Fibroblast of lung (primary cell): ENCODE measurements around the gene USP21. TPM values are rescaled to one million over a fixed set of nuclear protein-coding genes. Genes with fewer than 3 reads are reported as not detected.
A peak's percentile ranks its signal among the peaks of the same experiment; 100 is the strongest.

ENCODE experiments used
- DNase-seq, 2 donors: peaks; one replicate each; pipeline versions ENCODE4 v3.0.0 to v3.0.0-alpha.2; 2010; ENCODE audit warnings: low read depth in 2 of 2
- H2AFZ ChIP-seq: 2 replicates; pipeline ENCODE4 v1.5.1; 2012; ENCODE audit warnings: low read length, control low read depth, inconsistent platforms
- H3K27ac ChIP-seq: 2 replicates; pipeline ENCODE4 v1.5.1; 2011; ENCODE audit warnings: low read length, control low read depth; ENCODE audit not compliant: insufficient read depth
- H3K27me3 ChIP-seq: 2 replicates; pipeline ENCODE4 v1.5.1; 2011; ENCODE audit warnings: mild to moderate bottlenecking, low read length; ENCODE audit not compliant: control insufficient read depth, insufficient read depth
- H3K36me3 ChIP-seq: 2 replicates; pipeline ENCODE4 v1.5.1; 2011; ENCODE audit warnings: low read length; ENCODE audit not compliant: control insufficient read depth, insufficient read depth
- H3K4me1 ChIP-seq: 2 replicates; pipeline ENCODE4 v1.5.1; 2011; ENCODE audit warnings: low read length; ENCODE audit not compliant: control insufficient read depth, insufficient read depth; ENCODE audit errors: extremely low read depth
- H3K4me2 ChIP-seq: 2 replicates; pipeline ENCODE4 v1.5.1; 2011; ENCODE audit warnings: low read length, control low read depth; ENCODE audit not compliant: insufficient read depth; ENCODE audit errors: extremely low read depth
- H3K4me3 ChIP-seq, 4 experiments: fragments of 200-600 bp in 1 of 4; sonication (generic) in 1 of 4; replicated peaks in 1 of 4; 2 replicates each; pipeline ENCODE4 v1.5.1; 2011 to 2016; ENCODE audit warnings: low read length in 4 of 4, low read depth in 3 of 4, mild to moderate bottlenecking in 3 of 4, control low read depth in 2 of 4, inconsistent platforms in 1 of 4, mixed read lengths in 1 of 4; ENCODE audit not compliant: insufficient read depth in 1 of 4; ENCODE audit errors: control extremely low read depth in 1 of 4
- H3K79me2 ChIP-seq: 2 replicates; pipeline ENCODE4 v1.5.1; 2012; ENCODE audit warnings: mild to moderate bottlenecking, low read length, inconsistent platforms; ENCODE audit not compliant: control insufficient read depth, insufficient read depth
- H3K9ac ChIP-seq: 2 replicates; pipeline ENCODE4 v1.5.1; 2011; ENCODE audit warnings: mild to moderate bottlenecking, low read length, control low read depth; ENCODE audit not compliant: insufficient read depth
- H3K9me3 ChIP-seq: 2 replicates; pipeline ENCODE4 v1.5.1; 2012; ENCODE audit warnings: low read depth, low read length; ENCODE audit not compliant: control insufficient read depth, insufficient read depth
- H4K20me1 ChIP-seq: 2 replicates; pipeline ENCODE4 v1.5.1; 2011; ENCODE audit warnings: low read length; ENCODE audit not compliant: control insufficient read depth, insufficient read depth; ENCODE audit errors: extremely low read depth
- EZH2 ChIP-seq: IDR thresholded peaks from 2 replicates; pipeline ENCODE4 v1.5.1; 2012; ENCODE audit warnings: low read length, control low read depth, mild to moderate bottlenecking; ENCODE audit errors: missing control alignments
- polyA plus RNA-seq, 2 donors: library from polyadenylated mRNA; depleted of rRNA in 1 of 2; stranded (reverse) in 1 of 2; unstranded in 1 of 2; fragments of >200 nt; gene quantifications; 2 replicates each; pipeline ENCODE4 v1.2.1, GENCODE V29; 2011 to 2012; ENCODE audit warnings: missing spikeins in 1 of 2
- total RNA-seq: library from RNA; depleted of rRNA; stranded (reverse); fragments of >200 nt; gene quantifications from 2 replicates; pipeline ENCODE4 v1.2.1, GENCODE V29; 2014
- TF ChIP-seq, protein P1 (sequence below), 2 donors: IDR thresholded peaks in 1 of 2; conservative IDR thresholded peaks in 1 of 2; 1 replicate in 1 of 2; 2 replicates in 1 of 2; pipeline ENCODE4 v1.5.1; 2011 to 2012; ENCODE audit warnings: low read length in 2 of 2, control low read depth in 1 of 2, inconsistent platforms in 1 of 2, low read depth in 1 of 2, mild to moderate bottlenecking in 1 of 2

USP21 gene
- total and polyA plus RNA-seq, 2 donors (not counting 1 experiment from before 2014, with no cell fraction given): 10.2 to 11.7 TPM

DNA sequence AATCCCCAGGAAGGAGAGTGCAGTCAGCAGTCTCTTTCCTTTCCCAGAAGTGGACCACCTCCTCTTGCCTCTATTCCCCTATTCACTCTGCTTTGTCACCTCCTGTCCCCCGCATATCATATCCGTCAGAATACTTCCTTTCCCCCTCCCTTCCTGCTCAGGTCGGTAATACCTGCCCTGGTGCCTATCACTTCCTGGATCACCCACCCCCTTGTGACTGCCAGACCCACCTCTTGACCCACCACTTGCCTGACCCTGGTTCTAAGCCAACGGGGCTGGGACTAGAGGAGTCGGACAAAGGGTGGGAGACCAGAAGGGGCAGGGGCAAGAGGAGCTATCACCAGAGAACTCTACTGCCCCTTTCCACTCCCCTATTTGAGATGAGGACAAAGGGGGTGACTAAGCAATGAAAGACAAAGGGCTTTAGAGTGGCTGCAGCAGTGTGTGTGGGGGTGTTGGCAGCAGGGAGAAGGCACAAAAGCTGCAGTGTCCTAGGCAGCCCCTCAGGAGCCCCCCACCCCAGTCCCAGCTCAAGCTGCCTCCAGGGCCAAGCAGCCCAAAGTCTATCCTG, 41.2 kb downstream of the USP21 start:
- no peak overlapping the region for H3K4me3 ChIP-seq
- H3K79me2 ChIP-seq: peaks cover 36% of the 10 kb centered on the region
- no peak overlapping the region for H3K4me2 ChIP-seq
- H3K27ac ChIP-seq: peak overlapping the region; percentile 95
- H3K36me3 ChIP-seq: peaks cover 2% of the 10 kb centered on the region
- H2AFZ ChIP-seq: no peak overlapping the region
- H3K27me3 ChIP-seq: no peaks in the 10 kb centered on the region
- H3K9ac ChIP-seq: peak overlapping the region; percentile 28
- H4K20me1 ChIP-seq: no peaks in the 10 kb centered on the region
- DNase-seq: no peak
- no peak for TF ChIP-seq EZH2
- TF ChIP-seq, protein P1, sequence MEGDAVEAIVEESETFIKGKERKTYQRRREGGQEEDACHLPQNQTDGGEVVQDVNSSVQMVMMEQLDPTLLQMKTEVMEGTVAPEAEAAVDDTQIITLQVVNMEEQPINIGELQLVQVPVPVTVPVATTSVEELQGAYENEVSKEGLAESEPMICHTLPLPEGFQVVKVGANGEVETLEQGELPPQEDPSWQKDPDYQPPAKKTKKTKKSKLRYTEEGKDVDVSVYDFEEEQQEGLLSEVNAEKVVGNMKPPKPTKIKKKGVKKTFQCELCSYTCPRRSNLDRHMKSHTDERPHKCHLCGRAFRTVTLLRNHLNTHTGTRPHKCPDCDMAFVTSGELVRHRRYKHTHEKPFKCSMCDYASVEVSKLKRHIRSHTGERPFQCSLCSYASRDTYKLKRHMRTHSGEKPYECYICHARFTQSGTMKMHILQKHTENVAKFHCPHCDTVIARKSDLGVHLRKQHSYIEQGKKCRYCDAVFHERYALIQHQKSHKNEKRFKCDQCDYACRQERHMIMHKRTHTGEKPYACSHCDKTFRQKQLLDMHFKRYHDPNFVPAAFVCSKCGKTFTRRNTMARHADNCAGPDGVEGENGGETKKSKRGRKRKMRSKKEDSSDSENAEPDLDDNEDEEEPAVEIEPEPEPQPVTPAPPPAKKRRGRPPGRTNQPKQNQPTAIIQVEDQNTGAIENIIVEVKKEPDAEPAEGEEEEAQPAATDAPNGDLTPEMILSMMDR (conservative IDR thresholded peaks at IDR 0.05 in 1 of 2, IDR thresholded peaks at IDR 0.05 in 1 of 2; ENCODE audit: low read depth in 1 of 2, low read length in 2 of 2): no peak
- H3K4me1 ChIP-seq: peaks cover 51% of the 10 kb centered on the region
- no peaks in the 10 kb centered on the region for H3K9me3 ChIP-seq

- Histone ChIP-seq H3K9me3 (no peaks in the 10 kb centered on the region), H2AFZ (peak overlapping the region; percentile 19), H3K4me1 (peaks cover 50% of the 10 kb centered on the region), H3K36me3 (peaks cover under 1% of the 10 kb centered on the region), H3K9ac (peak overlapping the region; percentile 81), H3K4me3 (peak overlapping the region; percentile 22 to 100 (median 94)), H3K27me3 (no peaks in the 10 kb centered on the region), H3K79me2 (peaks cover 34% of the 10 kb centered on the region), H3K4me2 (peak overlapping the region; percentile 82), H3K27ac (peak overlapping the region; percentile 95), H4K20me1 (no peaks in the 10 kb centered on the region)
- peak in 1 of 2 donors; percentile 89 for DNase-seq
- TF ChIP-seq, protein P1 (conservative IDR thresholded peaks at IDR 0.05 in 1 of 2, IDR thresholded peaks at IDR 0.05 in 1 of 2; ENCODE audit: low read depth in 1 of 2, low read length in 2 of 2): no peak
- TF ChIP-seq EZH2: no peak
Observed at GRCh38 chr1:161200992-161201835, 41.9 kb downstream of the USP21 start.
